ENCODE results near the gene SSBP2. TPM values are rescaled to one million over a fixed set of nuclear protein-coding genes. Genes with fewer than 3 reads are reported as not detected.

SSBP2 gene
- total RNA-seq, 3 donors from 2014 or later = 17.5 to 77.9 (median 20.9) TPM

- no peak for TF ChIP-seq CTCF (IDR thresholded peaks at IDR 0.05)
- Histone ChIP-seq H3K36me3 (ENCODE audit: low read depth) (no peaks in the 10 kb centered on the region), H3K4me3 (no peak overlapping the region), H3K4me1 (ENCODE audit: low read depth) (no peaks in the 10 kb centered on the region), H3K9me3 (no peaks in the 10 kb centered on the region)
- ATAC-seq = no peak
- intact Hi-C loops (cut with DNase I, micrococcal nuclease) = loop anchor here (10.0 kb wide), 2 partner anchors 335 to 645 kb away; no protein-coding TSS in a partner anchor
- no peak for DNase-seq
Measured at GRCh38 chr5:81519217-81519905, 231.5 kb downstream of the SSBP2 start.

GRCh38 chr5:81517462-81517861 is 233.4 kb downstream of the SSBP2 start:
- DNase-seq (no peak), ATAC-seq (no peak)
- no peak for TF ChIP-seq CTCF (IDR thresholded peaks at IDR 0.05)
- intact Hi-C loops (cut with DNase I, micrococcal nuclease) = loop anchor here (10.0 kb wide), 2 partner anchors 337 to 647 kb away; no protein-coding TSS in a partner anchor
- no peaks in the 10 kb centered on the region for H3K9me3 ChIP-seq
- H3K36me3 ChIP-seq (ENCODE audit: low read depth) = no peaks in the 10 kb centered on the region
- H3K4me3 ChIP-seq = no peak overlapping the region
- no peaks in the 10 kb centered on the region for H3K4me1 ChIP-seq (ENCODE audit: low read depth)

- DNase-seq (no peak), ATAC-seq (no peak)
- H3K4me1 ChIP-seq (ENCODE audit: low read depth) = no peaks in the 10 kb centered on the region
- no peak overlapping the region for H3K4me3 ChIP-seq
- intact Hi-C loops (cut with DNase I, micrococcal nuclease) = loop anchor here (10.0 kb wide), 2 partner anchors 339 to 649 kb away; no protein-coding TSS in a partner anchor
- TF ChIP-seq CTCF (IDR thresholded peaks at IDR 0.05) = no peak
- H3K9me3 ChIP-seq = no peaks in the 10 kb centered on the region
- no peaks in the 10 kb centered on the region for H3K36me3 ChIP-seq (ENCODE audit: low read depth)
Measured at GRCh38 chr5:81516091-81516490, 234.8 kb downstream of the SSBP2 start.

GRCh38 chr5:81513982-81514381 is 236.9 kb downstream of the SSBP2 start:
- DNase-seq = no peak
- Histone ChIP-seq H3K9me3 (no peaks in the 10 kb centered on the region), H3K4me3 (no peak overlapping the region), H3K4me1 (ENCODE audit: low read depth) (no peaks in the 10 kb centered on the region), H3K36me3 (ENCODE audit: low read depth) (no peaks in the 10 kb centered on the region)
- TF ChIP-seq CTCF (IDR thresholded peaks at IDR 0.05) = no peak
- intact Hi-C loops (cut with DNase I, micrococcal nuclease) = loop anchor here (10.0 kb wide), 2 partner anchors 341 to 651 kb away; no protein-coding TSS in a partner anchor
- ATAC-seq = no peak

GRCh38 chr5:81513473-81513872 is 237.4 kb downstream of the SSBP2 start:
- no peak for TF ChIP-seq CTCF (IDR thresholded peaks at IDR 0.05)
- intact Hi-C loops (cut with DNase I, micrococcal nuclease) = loop anchor here (10.0 kb wide), 2 partner anchors 341 to 651 kb away; no protein-coding TSS in a partner anchor
- Histone ChIP-seq H3K4me1 (ENCODE audit: low read depth) (no peaks in the 10 kb centered on the region), H3K9me3 (no peaks in the 10 kb centered on the region), H3K36me3 (ENCODE audit: low read depth) (no peaks in the 10 kb centered on the region), H3K4me3 (no peak overlapping the region)
- DNase-seq = no peak
- no peak for ATAC-seq
